ENCODE results near the gene PLEKHJ1. TPM values are rescaled to one million over a fixed set of nuclear protein-coding genes. Genes with fewer than 3 reads are reported as not detected.

Gene PLEKHJ1
- total and polyA plus RNA-seq, 2 of the 8 experiments (the other 6 are each of a cell fraction or from before 2014, with no cell fraction given) = 135 to 187 TPM

DNA sequence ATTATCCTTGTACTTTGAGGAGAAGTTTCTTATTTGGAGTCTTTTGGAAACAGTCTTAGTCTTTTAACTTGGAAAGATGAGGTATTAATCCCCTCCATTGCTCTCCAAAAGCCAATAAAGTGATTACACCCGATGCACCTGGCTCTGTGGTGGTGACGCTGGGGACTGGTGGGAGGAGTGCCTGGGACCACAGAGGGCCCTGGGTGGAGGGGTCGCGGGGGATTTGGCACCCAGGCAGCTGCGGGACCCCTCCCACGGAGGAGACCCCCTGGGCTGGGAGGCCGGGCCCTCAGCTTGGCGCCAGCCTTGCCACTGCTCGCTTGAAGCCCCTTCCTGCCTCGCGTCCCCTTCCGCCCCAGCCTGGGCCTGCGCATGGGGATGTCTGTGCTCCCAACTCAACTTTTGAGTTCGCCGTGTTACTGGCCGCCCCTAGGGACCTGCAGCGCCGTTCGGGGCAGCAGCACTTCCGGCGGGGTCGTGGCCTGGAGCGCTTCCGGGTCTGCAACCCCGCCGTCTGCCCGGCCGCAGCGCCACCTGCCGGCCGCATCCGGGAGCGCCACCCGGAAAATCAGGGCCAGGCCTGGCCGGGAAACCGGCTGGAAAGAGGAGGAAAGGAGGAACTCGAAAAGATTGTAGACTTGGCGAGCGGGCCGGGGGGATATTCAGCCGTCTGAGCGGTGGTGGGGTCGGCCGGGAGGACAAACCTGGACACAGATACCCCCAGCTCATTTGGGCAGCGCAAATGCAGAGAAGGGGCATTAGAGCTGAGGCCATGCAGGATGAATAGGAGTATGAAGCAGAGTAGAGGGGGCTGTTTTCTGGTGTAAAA lies 37.4 kb upstream of the PLEKHJ1 start (continued):
- no peak for TF ChIP-seq USF2 (IDR thresholded peaks at IDR 0.05; ENCODE audit: low read length)
- peak in 1 of 2 experiments; percentile 68; a peak in 2 of 3 replicates for TF ChIP-seq POLR2A (IDR thresholded peaks at IDR 0.05; ENCODE audit: control extremely low read depth in 1 of 2, low read depth in 2 of 2, low read length in 2 of 2)
- TF ChIP-seq RNF2 (IDR thresholded peaks at IDR 0.05; ENCODE audit: borderline replicate concordance, low read depth, low read length, missing control alignments, poor library complexity, severe bottlenecking) = no peak
- no peak for TF ChIP-seq FOSL1 (IDR thresholded peaks at IDR 0.05; ENCODE audit: insufficient read depth, low read depth, low read length)
- no peak for TF ChIP-seq KDM5A (IDR thresholded peaks at IDR 0.05; ENCODE audit: low read length)
- no peak for TF ChIP-seq SP2 (IDR thresholded peaks at IDR 0.05; ENCODE audit: low read length)
- peak; percentile 73; the same call in 1 of the 2 replicates for TF ChIP-seq YY1 (IDR thresholded peaks at IDR 0.05; ENCODE audit: low read depth, low read length)
- TF ChIP-seq EGR1 (IDR thresholded peaks at IDR 0.05; ENCODE audit: borderline replicate concordance, low read depth, low read length) = peak; percentile 59; the same call in 1 of the 2 replicates
- no peak for TF ChIP-seq RFX5 (IDR thresholded peaks at IDR 0.05; ENCODE audit: borderline replicate concordance, low read depth, low read length)
- TF ChIP-seq JUND (IDR thresholded peaks at IDR 0.05; ENCODE audit: low read length) = peak; percentile 31; the same call in 1 of the 2 replicates
- TF ChIP-seq RAD21 (IDR thresholded peaks at IDR 0.05 in 1 of 2, conservative IDR thresholded peaks at IDR 0.05 in 1 of 2; ENCODE audit: low read depth in 2 of 2, low read length in 2 of 2) = peak; percentile 56 to 67
- TF ChIP-seq CBX5 (IDR thresholded peaks at IDR 0.05; ENCODE audit: low read depth, low read length) = no peak
- peak in 1 of 2 experiments; percentile 46; a peak in 1 of 3 replicates for TF ChIP-seq EP300 (IDR thresholded peaks at IDR 0.05; ENCODE audit: borderline replicate concordance in 1 of 2, low read depth in 2 of 2, low read length in 2 of 2)
- no peak for TF ChIP-seq SIX5 (IDR thresholded peaks at IDR 0.05; ENCODE audit: low read depth, low read length)
- no peak for TF ChIP-seq BCL11A (IDR thresholded peaks at IDR 0.05; ENCODE audit: low read depth in 2 of 2, low read length in 2 of 2)
- TF ChIP-seq, protein P1, sequence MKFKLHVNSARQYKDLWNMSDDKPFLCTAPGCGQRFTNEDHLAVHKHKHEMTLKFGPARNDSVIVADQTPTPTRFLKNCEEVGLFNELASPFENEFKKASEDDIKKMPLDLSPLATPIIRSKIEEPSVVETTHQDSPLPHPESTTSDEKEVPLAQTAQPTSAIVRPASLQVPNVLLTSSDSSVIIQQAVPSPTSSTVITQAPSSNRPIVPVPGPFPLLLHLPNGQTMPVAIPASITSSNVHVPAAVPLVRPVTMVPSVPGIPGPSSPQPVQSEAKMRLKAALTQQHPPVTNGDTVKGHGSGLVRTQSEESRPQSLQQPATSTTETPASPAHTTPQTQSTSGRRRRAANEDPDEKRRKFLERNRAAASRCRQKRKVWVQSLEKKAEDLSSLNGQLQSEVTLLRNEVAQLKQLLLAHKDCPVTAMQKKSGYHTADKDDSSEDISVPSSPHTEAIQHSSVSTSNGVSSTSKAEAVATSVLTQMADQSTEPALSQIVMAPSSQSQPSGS (IDR thresholded peaks at IDR 0.05; ENCODE audit: low read length) = no peak
- TF ChIP-seq ZNF274 (IDR thresholded peaks at IDR 0.05; ENCODE audit: borderline replicate concordance, extremely low read depth, low read length) = no peak
- TF ChIP-seq CREB1 (IDR thresholded peaks at IDR 0.05) = peak; percentile 74
- 0 out of 2 replicates have a peak, but pooled peaks have one; percentile 47 for TF ChIP-seq RBBP5 (IDR thresholded peaks at IDR 0.05; ENCODE audit: borderline replicate concordance, low read depth, low read length)
